Cardiac fibroblast (primary cell): ENCODE results near the gene GET4.

Experiments
- DNase-seq, 2 donors: peaks; one replicate each; pipeline versions ENCODE4 v3.0.0 to v3.0.0-alpha.2; 2010; ENCODE audit warnings: low read depth in 2 of 2
- H3K4me3 ChIP-seq, 2 donors: replicated peaks in 1 of 2; 1 replicate in 1 of 2; 2 replicates in 1 of 2; pipeline ENCODE4 v1.5.1; 2011; ENCODE audit warnings: low read depth in 2 of 2, low read length in 2 of 2, mild to moderate bottlenecking in 2 of 2, moderate library complexity in 1 of 2
- TF ChIP-seq, protein P1 (sequence below): IDR thresholded peaks from one replicate; pipeline ENCODE4 v1.5.1; 2011; ENCODE audit warnings: low read depth, mild to moderate bottlenecking, low read length, inconsistent platforms

GET4 gene

DNA sequence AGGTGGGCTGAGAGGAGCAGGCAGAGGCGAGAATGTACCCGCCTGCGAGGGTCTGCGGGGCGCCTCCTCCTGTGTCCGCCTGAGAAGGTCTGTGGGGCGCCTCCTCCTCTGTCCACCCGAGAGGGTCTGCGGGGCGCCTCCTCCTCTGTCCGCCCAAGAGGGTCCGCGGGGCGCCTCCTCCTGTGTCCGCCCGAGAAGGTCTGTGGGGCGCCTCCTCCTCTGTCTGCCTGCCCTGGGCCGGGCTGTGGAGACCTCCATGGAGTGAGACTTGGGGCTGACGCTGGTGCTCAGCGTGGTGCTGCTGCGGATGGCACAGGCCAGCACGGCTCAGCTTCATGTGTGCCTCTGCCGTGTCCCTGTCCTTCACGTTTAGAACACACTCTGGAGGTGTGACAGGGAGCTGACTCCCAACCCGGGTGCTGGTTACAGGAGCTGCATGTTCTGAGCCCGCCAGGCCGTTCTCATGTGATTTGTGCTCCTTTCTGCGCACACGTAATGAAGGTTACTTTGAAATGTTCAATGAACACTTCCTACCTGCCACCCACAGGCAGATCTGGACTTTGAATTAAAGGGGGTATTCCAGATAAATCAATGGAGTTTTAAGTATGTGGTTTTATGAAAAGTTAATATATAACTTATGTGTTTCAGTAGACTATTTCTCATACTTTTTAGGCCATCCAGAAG lies 20.5 kb upstream of the GET4 start:
- H3K4me3 ChIP-seq, result no peak overlapping the region
- TF ChIP-seq, protein P1, sequence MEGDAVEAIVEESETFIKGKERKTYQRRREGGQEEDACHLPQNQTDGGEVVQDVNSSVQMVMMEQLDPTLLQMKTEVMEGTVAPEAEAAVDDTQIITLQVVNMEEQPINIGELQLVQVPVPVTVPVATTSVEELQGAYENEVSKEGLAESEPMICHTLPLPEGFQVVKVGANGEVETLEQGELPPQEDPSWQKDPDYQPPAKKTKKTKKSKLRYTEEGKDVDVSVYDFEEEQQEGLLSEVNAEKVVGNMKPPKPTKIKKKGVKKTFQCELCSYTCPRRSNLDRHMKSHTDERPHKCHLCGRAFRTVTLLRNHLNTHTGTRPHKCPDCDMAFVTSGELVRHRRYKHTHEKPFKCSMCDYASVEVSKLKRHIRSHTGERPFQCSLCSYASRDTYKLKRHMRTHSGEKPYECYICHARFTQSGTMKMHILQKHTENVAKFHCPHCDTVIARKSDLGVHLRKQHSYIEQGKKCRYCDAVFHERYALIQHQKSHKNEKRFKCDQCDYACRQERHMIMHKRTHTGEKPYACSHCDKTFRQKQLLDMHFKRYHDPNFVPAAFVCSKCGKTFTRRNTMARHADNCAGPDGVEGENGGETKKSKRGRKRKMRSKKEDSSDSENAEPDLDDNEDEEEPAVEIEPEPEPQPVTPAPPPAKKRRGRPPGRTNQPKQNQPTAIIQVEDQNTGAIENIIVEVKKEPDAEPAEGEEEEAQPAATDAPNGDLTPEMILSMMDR, result no peak
- DNase-seq, result no peak

DNA sequence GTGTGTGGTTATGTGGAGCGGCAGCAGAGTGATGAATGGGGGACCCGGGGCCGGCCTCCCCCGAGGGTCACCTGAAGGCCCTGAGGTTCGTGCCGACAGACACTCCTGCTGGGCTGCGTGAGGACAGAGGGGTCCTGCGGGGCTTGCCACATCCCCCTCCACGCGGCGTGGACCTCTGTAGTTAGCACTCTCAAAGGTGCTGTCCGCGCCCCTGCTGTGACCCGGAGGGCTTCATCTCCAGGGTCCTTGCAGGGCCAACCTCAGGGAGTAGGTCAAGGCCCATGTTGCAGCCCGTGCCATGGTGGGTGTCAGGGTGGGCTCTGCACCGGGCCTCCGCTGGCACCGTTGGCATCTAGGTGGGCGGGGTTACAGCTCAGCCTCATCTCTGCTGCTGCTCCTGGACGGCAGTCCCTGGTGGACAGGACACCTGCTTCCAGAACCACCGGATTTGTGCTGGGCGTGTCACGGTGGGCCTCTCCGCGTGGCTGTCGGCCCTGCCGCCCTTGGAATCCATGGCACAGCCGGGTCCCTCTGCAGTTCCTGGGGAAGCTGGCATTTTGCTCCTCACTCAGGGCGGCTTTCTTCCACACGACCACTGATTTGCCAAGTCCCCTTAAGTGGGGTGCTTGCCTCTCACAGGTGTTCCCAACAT lies 19.8 kb upstream of the GET4 start:
- TF ChIP-seq, protein P1, result no peak
- no peak for DNase-seq
- H3K4me3 ChIP-seq, result no peak overlapping the region

DNA sequence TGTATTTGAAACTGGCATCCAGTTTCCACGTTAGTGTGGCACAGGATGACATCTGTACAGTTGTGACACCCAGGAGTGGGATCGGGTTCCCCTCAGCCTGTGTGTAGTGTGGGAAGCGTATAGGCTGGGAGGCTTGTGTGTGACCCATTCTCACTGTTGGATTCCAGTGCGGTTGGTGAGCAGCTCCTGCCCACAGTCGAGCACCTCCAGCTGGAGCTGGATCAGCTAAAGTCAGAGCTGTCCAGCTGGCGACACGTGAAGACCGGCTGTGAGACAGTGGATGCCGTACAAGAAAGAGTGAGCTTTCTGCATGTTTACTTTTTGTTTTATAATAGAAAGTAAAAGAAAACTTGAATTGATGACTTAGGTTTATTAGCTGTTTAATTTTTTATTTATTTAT lies 18.7 kb upstream of the GET4 start:
- H3K4me3 ChIP-seq, result no peak overlapping the region
- DNase-seq, result no peak
- TF ChIP-seq, protein P1, result no peak

DNA sequence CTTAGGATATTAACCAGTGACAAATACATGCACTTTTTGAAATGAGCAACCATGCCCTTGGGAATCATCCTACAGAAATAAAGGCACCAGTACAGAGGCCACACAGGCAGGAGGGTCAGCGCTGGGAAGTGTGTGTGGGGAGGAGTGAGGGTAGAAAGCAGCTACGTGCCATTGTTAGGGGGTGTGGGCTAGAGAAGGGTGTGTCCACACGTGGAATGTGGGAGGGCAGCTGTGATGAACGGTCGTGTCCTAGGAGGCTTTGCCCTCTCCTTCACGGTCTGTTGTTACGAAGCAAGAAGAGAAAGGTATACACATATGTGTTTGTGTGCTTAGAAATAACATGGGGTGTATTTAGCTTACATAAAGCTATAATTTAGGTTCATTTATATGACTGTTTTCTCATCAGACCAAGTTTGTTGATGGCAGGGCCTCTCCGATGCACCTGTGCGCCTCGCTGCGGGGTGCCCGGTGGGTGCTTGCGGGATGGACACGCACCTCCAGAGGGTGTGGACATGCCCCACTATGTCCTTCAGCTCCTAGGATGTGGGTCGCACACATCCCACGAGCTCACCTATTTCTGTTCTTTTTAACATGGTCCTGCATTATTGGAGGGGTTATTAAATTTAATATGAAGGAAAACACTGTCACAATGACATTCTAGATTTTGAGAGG lies 16.9 kb upstream of the GET4 start:
- no peak for DNase-seq
- TF ChIP-seq, protein P1, result no peak
- H3K4me3 ChIP-seq, result no peak overlapping the region

DNA sequence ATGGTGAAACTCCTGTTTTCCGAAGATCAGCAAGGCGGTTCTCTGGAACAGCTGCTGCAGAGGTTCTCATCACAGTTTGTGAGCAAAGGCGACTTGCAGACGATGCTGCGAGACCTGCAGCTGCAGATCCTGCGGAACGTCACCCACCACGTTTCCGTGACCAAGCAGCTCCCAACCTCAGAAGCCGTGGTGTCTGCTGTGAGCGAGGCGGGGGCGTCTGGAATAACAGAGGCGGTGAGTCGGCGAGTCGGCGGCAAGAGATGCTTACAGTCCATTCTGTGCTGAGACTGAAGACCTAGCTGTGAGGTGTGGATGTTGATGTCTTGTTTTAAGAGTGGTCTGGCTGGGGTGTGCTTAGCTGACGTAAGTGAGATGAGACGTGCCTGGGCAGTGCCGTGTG lies 16.2 kb upstream of the GET4 start:
- H3K4me3 ChIP-seq, result no peak overlapping the region
- TF ChIP-seq, protein P1, result no peak
- DNase-seq, result no peak

DNA sequence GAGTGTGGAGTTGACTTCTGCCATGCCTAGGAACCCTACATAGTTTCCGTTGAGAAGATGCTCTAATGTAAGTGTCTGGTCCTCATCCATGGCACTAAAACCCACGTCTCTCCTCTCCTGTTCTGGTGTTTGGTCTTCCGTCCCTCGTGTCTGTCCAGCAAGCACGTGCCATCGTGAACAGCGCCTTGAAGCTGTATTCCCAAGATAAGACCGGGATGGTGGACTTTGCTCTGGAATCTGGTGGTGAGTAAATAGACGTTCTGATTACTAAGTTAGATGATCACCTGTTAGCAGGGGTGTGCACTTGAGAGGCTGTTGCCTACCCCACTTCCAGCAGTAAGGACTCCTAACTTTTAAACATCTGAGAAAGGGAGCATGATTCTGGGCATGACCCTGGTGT lies 15.1 kb upstream of the GET4 start:
- TF ChIP-seq, protein P1, result no peak

More for the DNA sequence above, 15.1 kb upstream of the GET4 start:
- no peak overlapping the region for H3K4me3 ChIP-seq
- DNase-seq, result no peak
